ENCODE results near the gene GRID1. TPM values are rescaled to one million over a fixed set of nuclear protein-coding genes. Genes with fewer than 3 reads are reported as not detected.
A peak's percentile ranks its signal among the peaks of the same experiment; 100 is the strongest.

Gene GRID1
- total RNA-seq, 1 donor from 2014 or later: 0.75 TPM

DNA sequence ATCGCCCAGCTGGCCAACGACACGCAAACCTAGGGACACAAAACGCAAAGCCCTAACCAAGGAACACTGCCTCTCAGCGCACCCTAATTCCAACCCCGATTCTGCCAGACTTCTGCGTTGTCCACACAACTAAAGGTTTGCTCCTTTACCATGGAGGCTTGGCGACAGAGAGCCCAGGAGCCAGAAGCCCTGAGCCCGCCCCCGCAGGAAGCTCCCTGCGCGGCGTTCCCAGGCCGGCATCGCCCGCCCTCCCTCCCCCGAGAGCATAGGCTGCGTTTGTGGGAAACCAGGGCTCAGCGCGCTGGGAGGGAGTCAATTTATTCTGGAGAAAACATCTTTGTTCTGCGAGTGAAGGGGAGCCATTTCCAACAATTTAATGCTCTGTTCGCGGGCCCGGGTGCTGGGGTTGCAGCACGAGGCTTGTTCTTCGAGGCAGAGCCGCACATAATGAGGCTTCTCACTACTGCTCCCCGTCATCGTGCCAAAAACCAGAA is 103.9 kb downstream of the GRID1 start:
- DNase-seq (ENCODE audit: low read depth): no peak
- no peak overlapping the region for H3K4me3 ChIP-seq (ENCODE audit: insufficient read depth, low read depth, low read length)
- H3K4me1 ChIP-seq (ENCODE audit: insufficient read depth, low read length): peaks cover 3% of the 10 kb centered on the region
- Mint-ChIP-seq H3K4me1 (ENCODE audit: low read depth, unreplicated experiment) (peaks cover 6% of the 10 kb centered on the region), H3K4me3 (ENCODE audit: unreplicated experiment) (no peak overlapping the region), H3K36me3 (ENCODE audit: low read depth, unreplicated experiment) (peaks cover 1% of the 10 kb centered on the region), H3K27ac (ENCODE audit: unreplicated experiment) (no peak overlapping the region), H3K27me3 (ENCODE audit: low read depth, unreplicated experiment) (peaks cover 36% of the 10 kb centered on the region), H3K9me3 (ENCODE audit: unreplicated experiment) (peaks cover 3% of the 10 kb centered on the region)
- no peak for TF ChIP-seq EZH2 (IDR thresholded peaks at IDR 0.05; ENCODE audit: insufficient read depth, low read length)
- TF ChIP-seq, protein P1, sequence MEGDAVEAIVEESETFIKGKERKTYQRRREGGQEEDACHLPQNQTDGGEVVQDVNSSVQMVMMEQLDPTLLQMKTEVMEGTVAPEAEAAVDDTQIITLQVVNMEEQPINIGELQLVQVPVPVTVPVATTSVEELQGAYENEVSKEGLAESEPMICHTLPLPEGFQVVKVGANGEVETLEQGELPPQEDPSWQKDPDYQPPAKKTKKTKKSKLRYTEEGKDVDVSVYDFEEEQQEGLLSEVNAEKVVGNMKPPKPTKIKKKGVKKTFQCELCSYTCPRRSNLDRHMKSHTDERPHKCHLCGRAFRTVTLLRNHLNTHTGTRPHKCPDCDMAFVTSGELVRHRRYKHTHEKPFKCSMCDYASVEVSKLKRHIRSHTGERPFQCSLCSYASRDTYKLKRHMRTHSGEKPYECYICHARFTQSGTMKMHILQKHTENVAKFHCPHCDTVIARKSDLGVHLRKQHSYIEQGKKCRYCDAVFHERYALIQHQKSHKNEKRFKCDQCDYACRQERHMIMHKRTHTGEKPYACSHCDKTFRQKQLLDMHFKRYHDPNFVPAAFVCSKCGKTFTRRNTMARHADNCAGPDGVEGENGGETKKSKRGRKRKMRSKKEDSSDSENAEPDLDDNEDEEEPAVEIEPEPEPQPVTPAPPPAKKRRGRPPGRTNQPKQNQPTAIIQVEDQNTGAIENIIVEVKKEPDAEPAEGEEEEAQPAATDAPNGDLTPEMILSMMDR (IDR thresholded peaks at IDR 0.05; ENCODE audit: insufficient read depth, low read depth, low read length): no peak
- no peaks in the 10 kb centered on the region for H3K9me3 ChIP-seq (ENCODE audit: insufficient read depth, low read depth, low read length)
- peak overlapping the region; percentile 46 for H3K4me2 ChIP-seq (ENCODE audit: low read length)
- peak overlapping the region; percentile 4 for H2AFZ ChIP-seq (ENCODE audit: low read depth, low read length)
- H3K36me3 ChIP-seq (ENCODE audit: insufficient read depth, low read length): no peaks in the 10 kb centered on the region
- H3K27me3 ChIP-seq (ENCODE audit: insufficient read depth, low read length): peaks cover 6% of the 10 kb centered on the region
- no peak overlapping the region for H3K9ac ChIP-seq (ENCODE audit: low read length)
- no peaks in the 10 kb centered on the region for H3K79me2 ChIP-seq (ENCODE audit: insufficient read depth, low read length)
- no peak for FAIRE-seq
- no peak overlapping the region for H3K27ac ChIP-seq (ENCODE audit: low read depth, low read length)
- no peaks in the 10 kb centered on the region for H4K20me1 ChIP-seq (ENCODE audit: insufficient read depth, low read length)

DNA sequence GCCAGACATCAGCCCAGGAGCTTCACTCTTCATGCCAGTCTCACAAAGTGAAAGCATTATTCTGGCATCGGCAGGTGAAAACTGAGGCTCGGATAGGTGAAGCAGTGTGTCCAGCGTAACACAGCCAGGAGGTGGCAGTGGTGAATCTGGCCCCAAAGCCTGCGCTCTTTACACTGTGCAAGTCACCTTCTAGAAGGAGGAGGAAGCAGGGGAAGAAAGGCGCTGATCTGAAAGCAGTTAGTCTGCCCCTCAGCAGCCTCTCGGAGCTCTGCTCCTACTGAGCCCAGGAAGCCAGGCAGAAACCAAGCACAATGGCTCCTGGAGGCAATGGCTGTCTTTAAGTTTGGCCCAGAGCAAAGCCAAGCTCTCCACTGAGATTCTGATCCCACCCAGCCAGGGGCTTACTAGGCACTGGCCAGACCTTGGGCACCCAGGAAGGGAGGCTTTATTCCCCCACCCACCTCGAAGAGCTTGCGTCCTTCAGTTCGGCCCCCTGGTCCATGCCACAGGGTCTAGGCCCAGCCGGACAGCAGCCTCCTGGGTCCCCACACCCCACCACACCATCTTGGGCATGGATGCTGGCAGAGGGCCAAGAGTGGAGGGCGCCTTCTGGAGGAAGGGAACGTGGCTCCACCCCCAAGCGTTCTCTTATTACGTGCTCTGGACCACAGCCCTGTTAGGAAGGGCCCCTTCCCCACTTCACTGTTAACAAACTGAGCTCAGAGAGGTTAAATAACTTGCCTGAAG is 104.5 kb downstream of the GRID1 start:
- peaks cover 3% of the 10 kb centered on the region for H3K9me3 Mint-ChIP-seq (ENCODE audit: unreplicated experiment)
- peaks cover 4% of the 10 kb centered on the region for H3K4me1 Mint-ChIP-seq (ENCODE audit: low read depth, unreplicated experiment)
- H3K27me3 Mint-ChIP-seq (ENCODE audit: low read depth, unreplicated experiment): peaks cover 36% of the 10 kb centered on the region
- Histone ChIP-seq H3K4me2 (ENCODE audit: low read length) (peak overlapping the region; percentile 46), H3K9ac (ENCODE audit: low read length) (no peak overlapping the region), H3K79me2 (ENCODE audit: insufficient read depth, low read length) (no peaks in the 10 kb centered on the region), H4K20me1 (ENCODE audit: insufficient read depth, low read length) (no peaks in the 10 kb centered on the region), H3K9me3 (ENCODE audit: insufficient read depth, low read depth, low read length) (no peaks in the 10 kb centered on the region), H3K36me3 (ENCODE audit: insufficient read depth, low read length) (no peaks in the 10 kb centered on the region), H2AFZ (ENCODE audit: low read depth, low read length) (peak overlapping the region; percentile 4), H3K27ac (ENCODE audit: low read depth, low read length) (no peak overlapping the region), H3K27me3 (ENCODE audit: insufficient read depth, low read length) (peaks cover 6% of the 10 kb centered on the region), H3K4me3 (ENCODE audit: insufficient read depth, low read depth, low read length) (no peak overlapping the region), H3K4me1 (ENCODE audit: insufficient read depth, low read length) (peaks cover 3% of the 10 kb centered on the region)
- H3K4me3 Mint-ChIP-seq (ENCODE audit: unreplicated experiment): no peak overlapping the region
- no peak for FAIRE-seq
- no peak for DNase-seq (ENCODE audit: low read depth)
- TF ChIP-seq, protein P1 (IDR thresholded peaks at IDR 0.05; ENCODE audit: insufficient read depth, low read depth, low read length): no peak
- no peak for TF ChIP-seq EZH2 (IDR thresholded peaks at IDR 0.05; ENCODE audit: insufficient read depth, low read length)
- peaks cover 1% of the 10 kb centered on the region for H3K36me3 Mint-ChIP-seq (ENCODE audit: low read depth, unreplicated experiment)
- no peak overlapping the region for H3K27ac Mint-ChIP-seq (ENCODE audit: unreplicated experiment)

DNA sequence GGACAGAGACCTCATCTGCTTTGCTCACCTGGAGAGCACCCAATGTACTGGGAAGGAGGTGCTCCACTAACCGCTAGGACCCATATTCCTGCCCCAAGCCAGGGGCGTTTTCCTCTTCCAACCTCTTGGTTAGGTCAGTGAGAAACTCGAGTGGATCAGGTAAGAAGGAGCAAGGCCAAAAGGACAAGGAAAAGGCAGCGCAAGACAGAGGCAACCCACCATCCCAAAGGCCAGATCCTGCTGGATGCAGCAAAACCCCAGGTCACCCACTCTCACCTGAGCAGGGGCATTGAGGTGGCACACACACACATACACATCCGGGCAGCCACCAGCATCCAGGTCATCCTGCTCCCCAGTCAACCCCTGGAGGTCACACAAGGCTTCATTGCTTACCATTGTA is 105.1 kb downstream of the GRID1 start:
- Histone ChIP-seq H3K4me3 (ENCODE audit: insufficient read depth, low read depth, low read length) (no peak overlapping the region), H3K4me1 (ENCODE audit: insufficient read depth, low read length) (peaks cover 3% of the 10 kb centered on the region), H4K20me1 (ENCODE audit: insufficient read depth, low read length) (no peaks in the 10 kb centered on the region), H3K9me3 (ENCODE audit: insufficient read depth, low read depth, low read length) (no peaks in the 10 kb centered on the region), H3K27me3 (ENCODE audit: insufficient read depth, low read length) (peaks cover 6% of the 10 kb centered on the region), H3K4me2 (ENCODE audit: low read length) (no peak overlapping the region), H3K79me2 (ENCODE audit: insufficient read depth, low read length) (no peaks in the 10 kb centered on the region), H3K27ac (ENCODE audit: low read depth, low read length) (no peak overlapping the region), H2AFZ (ENCODE audit: low read depth, low read length) (no peak overlapping the region), H3K9ac (ENCODE audit: low read length) (no peak overlapping the region), H3K36me3 (ENCODE audit: insufficient read depth, low read length) (no peaks in the 10 kb centered on the region)
- TF ChIP-seq EZH2 (IDR thresholded peaks at IDR 0.05; ENCODE audit: insufficient read depth, low read length): no peak
- TF ChIP-seq, protein P1 (IDR thresholded peaks at IDR 0.05; ENCODE audit: insufficient read depth, low read depth, low read length): no peak
- Mint-ChIP-seq H3K9me3 (ENCODE audit: unreplicated experiment) (peaks cover 3% of the 10 kb centered on the region), H3K4me3 (ENCODE audit: unreplicated experiment) (no peak overlapping the region), H3K27ac (ENCODE audit: unreplicated experiment) (no peak overlapping the region), H3K36me3 (ENCODE audit: low read depth, unreplicated experiment) (peaks cover 1% of the 10 kb centered on the region), H3K4me1 (ENCODE audit: low read depth, unreplicated experiment) (peaks cover 4% of the 10 kb centered on the region), H3K27me3 (ENCODE audit: low read depth, unreplicated experiment) (peaks cover 34% of the 10 kb centered on the region)
- FAIRE-seq (no peak), DNase-seq (ENCODE audit: low read depth) (no peak)
